HG03066 (cell line): Measurements from ENCODE around the gene ANG.
"Not testable (repeated sequence)": the region's sequence is repeated elsewhere in the genome, so short reads cannot be mapped to it uniquely, and the experiment has no call there.

Experiments used
- ATAC-seq: cut with Tn5 transposase; IDR thresholded peaks from one replicate; pipeline ENCODE4 v1.9.1; 2021; ENCODE audit warnings: low read depth; ENCODE audit not compliant: unreplicated experiment

The ANG gene

DNA sequence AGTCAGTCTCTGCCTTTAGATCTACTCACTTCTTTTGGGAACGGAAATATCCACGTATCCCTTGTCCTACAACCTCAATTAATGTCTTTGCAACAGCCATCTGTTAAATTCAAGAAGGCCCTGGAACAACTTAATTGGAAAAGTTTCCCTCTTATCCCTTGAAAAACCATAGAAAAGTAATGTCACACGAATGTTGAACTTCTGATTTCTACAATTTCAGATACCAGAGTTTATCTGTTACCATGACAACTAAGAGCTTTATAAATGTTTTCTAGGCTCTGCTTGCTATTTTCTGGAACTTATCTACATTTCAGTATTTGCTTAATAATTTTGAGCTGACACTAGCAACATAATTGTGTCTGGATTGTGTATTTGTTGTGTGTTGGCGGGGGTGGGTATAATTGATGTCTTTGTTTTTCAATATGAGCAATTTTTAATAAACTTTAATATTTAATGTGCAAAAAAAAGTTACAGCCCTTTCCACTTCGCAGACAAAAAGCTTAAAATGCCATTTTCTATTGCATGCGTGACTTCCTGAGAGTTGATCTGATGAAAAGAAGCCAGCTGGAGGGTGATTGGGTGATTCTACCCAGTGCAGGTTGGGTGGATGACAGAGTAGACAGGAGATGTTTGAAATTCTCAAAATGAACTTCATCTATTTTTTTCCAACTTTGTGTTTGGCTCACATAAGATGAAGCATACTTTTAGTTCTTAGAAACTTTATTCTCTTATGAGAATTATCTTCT, 45.3 kb downstream of the ANG start:
- no peak for ATAC-seq

DNA sequence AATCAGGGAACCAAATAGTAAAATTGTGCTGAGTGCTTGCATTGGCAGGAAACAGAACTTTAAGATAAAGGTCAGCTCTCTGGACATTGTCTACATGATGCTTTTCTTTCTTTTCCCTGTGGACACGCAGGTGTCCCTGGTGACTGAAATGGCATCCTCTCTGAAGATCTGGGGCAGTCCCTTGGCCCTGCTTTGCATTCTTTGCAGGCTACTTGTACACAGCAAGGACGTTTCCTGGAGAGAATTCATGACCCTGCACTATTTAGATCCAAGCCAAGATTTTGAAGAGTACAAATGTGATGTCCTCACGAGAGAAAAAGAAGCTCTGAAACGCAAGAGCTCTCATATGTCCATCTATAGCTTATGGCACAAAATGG, 45.9 kb downstream of the ANG start:
- ATAC-seq = no peak

DNA sequence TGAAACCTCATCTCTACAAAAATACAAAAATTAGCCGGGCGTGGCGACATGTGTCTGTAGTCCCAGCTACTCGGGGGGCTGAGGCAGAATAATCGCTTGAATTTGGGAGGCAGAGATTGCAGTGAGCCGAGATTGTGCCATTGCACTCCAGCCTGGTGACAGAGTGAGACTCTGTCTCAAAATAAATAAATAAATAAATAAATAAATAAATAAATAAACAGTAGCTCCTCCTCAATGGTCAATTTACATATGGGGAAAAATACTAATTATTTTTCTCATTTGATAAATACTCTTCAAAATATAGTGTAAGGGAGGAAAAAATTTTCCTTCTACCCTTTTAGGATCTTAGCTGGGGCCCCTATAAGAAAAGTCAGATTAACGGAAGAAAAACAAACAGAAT, 49.7 kb downstream of the ANG start:
- not testable (repeated sequence) for ATAC-seq

DNA sequence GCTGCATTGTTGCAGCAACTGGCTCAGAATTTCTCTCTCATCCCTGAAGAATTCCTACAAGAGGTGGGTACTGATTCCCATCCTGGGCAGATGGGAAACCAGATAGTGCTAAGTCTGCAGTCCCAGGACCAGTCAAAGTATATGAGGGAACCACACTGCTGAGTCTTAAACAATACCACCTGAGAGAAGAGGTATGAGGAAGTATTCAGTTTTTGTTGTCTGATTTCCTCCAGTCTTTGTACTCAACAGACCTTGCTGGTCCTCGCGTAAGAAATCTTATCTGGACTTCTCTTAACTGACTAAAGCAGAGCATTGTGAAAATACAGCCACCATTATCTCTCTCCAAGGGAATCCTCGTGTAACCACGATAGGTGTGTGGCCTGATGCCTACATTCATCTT, 53.6 kb downstream of the ANG start:
- ATAC-seq = no peak

DNA sequence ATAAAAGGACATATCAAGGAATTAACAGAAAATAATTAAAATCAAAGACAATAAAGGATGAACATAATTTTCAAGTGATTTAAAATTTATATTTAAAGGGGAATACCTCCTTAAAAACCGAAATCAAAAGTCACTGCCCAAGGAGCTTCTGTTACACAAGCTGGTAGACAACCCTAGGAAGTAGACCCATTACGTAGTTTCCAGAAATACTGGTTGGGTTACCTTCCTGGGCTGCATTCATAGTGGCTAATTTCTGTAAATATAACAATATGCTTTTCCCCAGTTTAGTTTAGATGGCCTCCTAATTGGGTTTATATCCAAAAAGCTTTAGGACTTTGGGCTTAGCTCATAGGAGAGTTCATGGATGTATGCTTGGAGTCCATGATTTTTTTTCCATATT, 55.0 kb downstream of the ANG start:
- no peak for ATAC-seq
